Measurements from ENCODE around the gene OR9A4.

Gene OR9A4

GRCh38 chr7:141949451-141949850 lies 33.3 kb downstream of the OR9A4 start:
- no peak for DNase-seq

- no peak for DNase-seq
These were observed 33.7 kb downstream of the OR9A4 start for GRCh38 chr7:141949911-141950310.

GRCh38 chr7:141950806-141951205 lies 34.6 kb downstream of the OR9A4 start:
- no peak for DNase-seq

GRCh38 chr7:141952461-141952860 lies 36.3 kb downstream of the OR9A4 start:
- no peak for DNase-seq

- no peak for DNase-seq
These were observed 38.1 kb downstream of the OR9A4 start for GRCh38 chr7:141954334-141954733.

GRCh38 chr7:141956084-141956483 lies 39.9 kb downstream of the OR9A4 start:
- DNase-seq, result no peak

GRCh38 chr7:141960687-141961422 lies 44.7 kb downstream of the OR9A4 start:
- no peak for DNase-seq

Measured in COR-L47 (cell line).